Stomach (tissue), 4 donors: ENCODE results near the gene KLHL29.

ENCODE experiments used
- CTCF ChIP-seq, 7 experiments: fragments of 450-650 bp in 4 of 7; fragments of 200-600 bp in 3 of 7; sonication (generic) in 3 of 7; IDR thresholded peaks; one replicate each; pipeline ENCODE4 v1.5.1; 2016 to 2019; ENCODE audit warnings: antibody characterized with exemption in 7 of 7, control low read depth in 2 of 7, mild to moderate bottlenecking in 1 of 7
- EP300 ChIP-seq: sonication (generic); formaldehyde crosslinking; IDR thresholded peaks from one replicate; pipeline ENCODE4 v1.6.1; 2017; ENCODE audit warnings: antibody characterized with exemption
- POLR2A ChIP-seq, 4 donors: fragments of 450-650 bp; IDR thresholded peaks; one replicate each; pipeline ENCODE4 v1.6.1; 2016; ENCODE audit warnings: antibody characterized with exemption in 4 of 4, control low read depth in 2 of 4, mild to moderate bottlenecking in 1 of 4, moderate library complexity in 1 of 4
- POLR2AphosphoS5 ChIP-seq, 3 donors: sonication (generic); formaldehyde crosslinking; IDR thresholded peaks; one replicate each; pipeline ENCODE4 v1.6.1; 2016; ENCODE audit warnings: antibody characterized with exemption in 3 of 3

- TF ChIP-seq POLR2A (IDR thresholded peaks at IDR 0.05) (no peak), EP300 (no peak), CTCF (IDR thresholded peaks at IDR 0.05) (no peak), POLR2AphosphoS5 (IDR thresholded peaks at IDR 0.05) (no peak)
Observed at GRCh38 chr2:23606196-23606595, 221.2 kb downstream of the KLHL29 start.
